A549 (cell line): Measurements from ENCODE around the gene HIGD1B. TPM values are rescaled to one million over a fixed set of nuclear protein-coding genes. Genes with fewer than 3 reads are reported as not detected.
A peak's percentile ranks its signal among the peaks of the same experiment; 100 is the strongest.

Experiments used
- BHLHE40 ChIP-seq: IDR thresholded peaks from 2 replicates; pipeline ENCODE4 v1.6.1; 2012; ENCODE audit warnings: low read depth, low read length, inconsistent platforms
- CBX8 ChIP-seq: fragments of 200-600 bp; sonication (generic); IDR thresholded peaks from 2 replicates; pipeline ENCODE4 v1.6.1; 2016
- CHD2 ChIP-seq: fragments of 150-350 bp; IDR thresholded peaks from 2 replicates; pipeline ENCODE4 v1.6.1; 2014; ENCODE audit warnings: low read length; ENCODE audit not compliant: partially characterized antibody
- EHF ChIP-seq: fragments of 250-450 bp; sonication (Bioruptor Pico); IDR thresholded peaks from 2 replicates; pipeline ENCODE4 v1.5.0; 2020; ENCODE audit warnings: mild to moderate bottlenecking
- ESRRA ChIP-seq: fragments of 150-350 bp; IDR thresholded peaks from 2 replicates; pipeline ENCODE4 v1.6.1; 2014; ENCODE audit warnings: mild to moderate bottlenecking, low read length, borderline replicate concordance
- FOSB ChIP-seq: fragments of 250-450 bp; sonication (Bioruptor Pico); IDR thresholded peaks from 2 replicates; pipeline ENCODE4 v1.5.0; 2020; ENCODE audit warnings: mild to moderate bottlenecking, moderate library complexity
- FOSL2 ChIP-seq, 2 experiments: fragments of 450-650 bp in 1 of 2; fragments of >200 bp in 1 of 2; sonication (Bioruptor Twin) in 1 of 2; formaldehyde crosslinking; IDR thresholded peaks; 2 replicates each; pipeline versions ENCODE4 v1.5.0 to v1.6.1; 2016 to 2020; ENCODE audit warnings: mild to moderate bottlenecking in 1 of 2, moderate library complexity in 1 of 2
- FOXS1 ChIP-seq: fragments of 250-450 bp; sonication (Bioruptor Pico); IDR thresholded peaks from 2 replicates; pipeline ENCODE4 v1.5.0; 2020; ENCODE audit warnings: mild to moderate bottlenecking, moderate library complexity
- GATA3 ChIP-seq: IDR thresholded peaks from 2 replicates; pipeline ENCODE4 v1.6.1; 2012; ENCODE audit warnings: borderline replicate concordance
- HDAC2 ChIP-seq: fragments of 200-600 bp; sonication (generic); IDR thresholded peaks from 2 replicates; pipeline ENCODE4 v1.6.1; 2016
- HEYL ChIP-seq: fragments of 250-450 bp; sonication (Bioruptor Pico); IDR thresholded peaks from 2 replicates; pipeline ENCODE4 v1.8.0; 2021; ENCODE audit warnings: mild to moderate bottlenecking, moderate library complexity
- HMGXB4 ChIP-seq: fragments of 250-450 bp; sonication (Bioruptor Pico); IDR thresholded peaks from 2 replicates; pipeline ENCODE4 v1.5.0; 2021; ENCODE audit warnings: mild to moderate bottlenecking, moderate library complexity, borderline replicate concordance
- HOXA7 ChIP-seq: fragments of 250-450 bp; sonication (Bioruptor Pico); IDR thresholded peaks from 2 replicates; pipeline ENCODE4 v1.5.0; 2020; ENCODE audit warnings: mild to moderate bottlenecking, moderate library complexity
- HOXB13 ChIP-seq: fragments of 250-450 bp; sonication (Bioruptor Pico); IDR thresholded peaks from 2 replicates; pipeline ENCODE4 v1.5.0; 2020; ENCODE audit warnings: low read depth, mild to moderate bottlenecking, moderate library complexity
- HOXB5 ChIP-seq: fragments of 250-450 bp; sonication (Bioruptor Pico); IDR thresholded peaks from 2 replicates; pipeline ENCODE4 v1.5.0; 2020; ENCODE audit warnings: mild to moderate bottlenecking, moderate library complexity
- JUNB ChIP-seq: fragments of >200 bp; sonication (Bioruptor Twin); formaldehyde crosslinking; IDR thresholded peaks from 2 replicates; pipeline ENCODE4 v1.6.1; 2016
- MAFK ChIP-seq: fragments of 450-650 bp; IDR thresholded peaks from 2 replicates; pipeline ENCODE4 v1.6.1; 2014; ENCODE audit not compliant: partially characterized antibody
- MAX ChIP-seq: IDR thresholded peaks from 2 replicates; pipeline ENCODE4 v1.6.1; 2012
- MYC ChIP-seq: IDR thresholded peaks from 2 replicates; pipeline ENCODE4 v1.6.1; 2012; ENCODE audit warnings: mild to moderate bottlenecking, inconsistent platforms, low read length, improper control_type of control experiment, borderline replicate concordance
- NFE2L2 ChIP-seq: fragments of 150-350 bp; conservative IDR thresholded peaks from 2 replicates; pipeline ENCODE4 v1.6.1; 2014; ENCODE audit warnings: low read length
- NPAS2 ChIP-seq: fragments of 250-450 bp; sonication (Bioruptor Pico); IDR thresholded peaks from 2 replicates; pipeline ENCODE4 v1.8.0; 2022; ENCODE audit warnings: mild to moderate bottlenecking, moderate library complexity, borderline replicate concordance
- PHF8 ChIP-seq: fragments of 200-600 bp; sonication (generic); IDR thresholded peaks from 2 replicates; pipeline ENCODE4 v1.6.1; 2016; ENCODE audit warnings: low read depth, mild to moderate bottlenecking, antibody characterized with exemption, moderate library complexity, borderline replicate concordance
- POLR2AphosphoS2 ChIP-seq: conservative IDR thresholded peaks from 2 replicates; pipeline ENCODE4 v1.6.1; 2012; ENCODE audit warnings: low read length, improper control_type of control experiment, inconsistent platforms
- RAD21 ChIP-seq, 2 experiments: fragments of >200 bp in 1 of 2; sonication (Bioruptor Twin) in 1 of 2; formaldehyde crosslinking in 1 of 2; IDR thresholded peaks in 1 of 2; conservative IDR thresholded peaks in 1 of 2; 2 replicates in 1 of 2; 3 replicates in 1 of 2; pipeline ENCODE4 v1.6.1; 2012 to 2018; ENCODE audit warnings: inconsistent platforms in 1 of 2
- RCOR1 ChIP-seq: fragments of 150-350 bp; IDR thresholded peaks from 2 replicates; pipeline ENCODE4 v1.6.1; 2014; ENCODE audit warnings: antibody characterized with exemption, low read length, low read depth
- RFX5 ChIP-seq: fragments of 450-650 bp; IDR thresholded peaks from 2 replicates; pipeline ENCODE4 v1.7.1; 2014; ENCODE audit warnings: antibody characterized with exemption, mild to moderate bottlenecking, moderate library complexity
- RNF2 ChIP-seq: fragments of 200-600 bp; sonication (generic); IDR thresholded peaks from 2 replicates; pipeline ENCODE4 v1.6.1; 2016; ENCODE audit warnings: low read depth, mild to moderate bottlenecking, antibody characterized with exemption, moderate library complexity, borderline replicate concordance
- SMC3 ChIP-seq: fragments of >200 bp; sonication (Bioruptor Twin); formaldehyde crosslinking; IDR thresholded peaks from 3 replicates; pipeline ENCODE4 v1.6.1; 2018; ENCODE audit warnings: inconsistent platforms
- SREBF2 ChIP-seq: fragments of 450-650 bp; IDR thresholded peaks from 2 replicates; pipeline ENCODE4 v1.6.1; 2014; ENCODE audit warnings: mild to moderate bottlenecking, moderate library complexity
- TFCP2L1 ChIP-seq: fragments of 250-450 bp; sonication (Bioruptor Pico); IDR thresholded peaks from 2 replicates; pipeline ENCODE4 v1.5.0; 2021; ENCODE audit warnings: mild to moderate bottlenecking
- TP53 ChIP-seq: fragments of 250-450 bp; sonication (Bioruptor Pico); IDR thresholded peaks from 2 replicates; pipeline ENCODE4 v1.5.0; 2021; ENCODE audit warnings: mild to moderate bottlenecking, moderate library complexity
- USF2 ChIP-seq: fragments of 450-650 bp; IDR thresholded peaks from 2 replicates; pipeline ENCODE4 v1.6.1; 2014; ENCODE audit warnings: antibody characterized with exemption
- ZC3H11A ChIP-seq: fragments of 450-650 bp; IDR thresholded peaks from 2 replicates; pipeline ENCODE4 v1.6.1; 2014; ENCODE audit warnings: antibody characterized with exemption, mild to moderate bottlenecking
- ZFP36 ChIP-seq: fragments of 450-650 bp; IDR thresholded peaks from 2 replicates; pipeline ENCODE4 v1.6.1; 2014; ENCODE audit warnings: borderline replicate concordance; ENCODE audit not compliant: partially characterized antibody
- ZNF302 ChIP-seq: fragments of 250-450 bp; sonication (Bioruptor Pico); IDR thresholded peaks from 2 replicates; pipeline ENCODE4 v1.9.0; 2021; ENCODE audit warnings: inconsistent platforms, mild to moderate bottlenecking, moderate library complexity
- ZSCAN20 ChIP-seq: fragments of 250-450 bp; sonication (Bioruptor Pico); IDR thresholded peaks from 2 replicates; pipeline ENCODE4 v1.8.0; 2022; ENCODE audit warnings: mild to moderate bottlenecking, moderate library complexity
- polyA plus RNA-seq, 4 experiments: library from polyadenylated mRNA; depleted of rRNA in 3 of 4; stranded (reverse); fragments of >200 nt; fragmentation: RNase III in 1 of 4; extraction: RNeasy Plus Mini Kit Qiagen cat#74134 plus additional on column Dnase treatment in 1 of 4; gene quantifications; 2 replicates in 3 of 4; 3 replicates in 1 of 4; pipeline ENCODE4 v1.2.3, GENCODE V29; 2011 to 2017
- TF ChIP-seq, protein P1 (sequence below): fragments of >200 bp; sonication (Bioruptor Twin); formaldehyde crosslinking; IDR thresholded peaks from 3 replicates; pipeline ENCODE4 v1.5.1; 2016
- TF ChIP-seq, protein P2 (sequence below): fragments of >200 bp; sonication (Bioruptor Twin); formaldehyde crosslinking; IDR thresholded peaks from 3 replicates; pipeline ENCODE4 v1.6.1; 2016

Gene HIGD1B
- polyA plus RNA-seq, 2 of the 4 experiments (the other 2 are of a cell fraction): not detected

GRCh38 chr17:44899074-44899782, 51.5 kb downstream of the HIGD1B start, which contains the start of gene EFTUD2 (continued):
- TF ChIP-seq, protein P1, sequence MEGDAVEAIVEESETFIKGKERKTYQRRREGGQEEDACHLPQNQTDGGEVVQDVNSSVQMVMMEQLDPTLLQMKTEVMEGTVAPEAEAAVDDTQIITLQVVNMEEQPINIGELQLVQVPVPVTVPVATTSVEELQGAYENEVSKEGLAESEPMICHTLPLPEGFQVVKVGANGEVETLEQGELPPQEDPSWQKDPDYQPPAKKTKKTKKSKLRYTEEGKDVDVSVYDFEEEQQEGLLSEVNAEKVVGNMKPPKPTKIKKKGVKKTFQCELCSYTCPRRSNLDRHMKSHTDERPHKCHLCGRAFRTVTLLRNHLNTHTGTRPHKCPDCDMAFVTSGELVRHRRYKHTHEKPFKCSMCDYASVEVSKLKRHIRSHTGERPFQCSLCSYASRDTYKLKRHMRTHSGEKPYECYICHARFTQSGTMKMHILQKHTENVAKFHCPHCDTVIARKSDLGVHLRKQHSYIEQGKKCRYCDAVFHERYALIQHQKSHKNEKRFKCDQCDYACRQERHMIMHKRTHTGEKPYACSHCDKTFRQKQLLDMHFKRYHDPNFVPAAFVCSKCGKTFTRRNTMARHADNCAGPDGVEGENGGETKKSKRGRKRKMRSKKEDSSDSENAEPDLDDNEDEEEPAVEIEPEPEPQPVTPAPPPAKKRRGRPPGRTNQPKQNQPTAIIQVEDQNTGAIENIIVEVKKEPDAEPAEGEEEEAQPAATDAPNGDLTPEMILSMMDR: no peak
- TF ChIP-seq MAX: peak; percentile 99
- TF ChIP-seq BHLHE40: no peak
- TF ChIP-seq NPAS2 (CRISPR knock-in tag): no peak
- TF ChIP-seq TP53 (CRISPR knock-in tag): peak; percentile 90
- TF ChIP-seq, protein P2, sequence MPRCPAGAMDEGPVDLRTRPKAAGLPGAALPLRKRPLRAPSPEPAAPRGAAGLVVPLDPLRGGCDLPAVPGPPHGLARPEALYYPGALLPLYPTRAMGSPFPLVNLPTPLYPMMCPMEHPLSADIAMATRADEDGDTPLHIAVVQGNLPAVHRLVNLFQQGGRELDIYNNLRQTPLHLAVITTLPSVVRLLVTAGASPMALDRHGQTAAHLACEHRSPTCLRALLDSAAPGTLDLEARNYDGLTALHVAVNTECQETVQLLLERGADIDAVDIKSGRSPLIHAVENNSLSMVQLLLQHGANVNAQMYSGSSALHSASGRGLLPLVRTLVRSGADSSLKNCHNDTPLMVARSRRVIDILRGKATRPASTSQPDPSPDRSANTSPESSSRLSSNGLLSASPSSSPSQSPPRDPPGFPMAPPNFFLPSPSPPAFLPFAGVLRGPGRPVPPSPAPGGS: peak; percentile 71; the same call in 1 of the 3 replicates
- no peak; the same call in 1 of the 2 replicates for TF ChIP-seq HMGXB4
- TF ChIP-seq JUNB: no peak; the same call in 1 of the 2 replicates
- TF ChIP-seq HOXB5 (CRISPR knock-in tag): peak; percentile 79; the same call in 1 of the 2 replicates
- TF ChIP-seq FOSL2 (IDR thresholded peaks at IDR 0.05): no peak
- no peak; the same call in 1 of the 2 replicates for TF ChIP-seq FOSL2 (CRISPR knock-in tag; IDR thresholded peaks at IDR 0.05)
- peak; percentile 19 for TF ChIP-seq CHD2
- TF ChIP-seq ZNF302 (CRISPR knock-in tag): no peak
- peak; percentile 96 for TF ChIP-seq PHF8
- TF ChIP-seq CBX8: no peak
- no peak for TF ChIP-seq ZC3H11A
- TF ChIP-seq EHF (CRISPR knock-in tag): no peak
- TF ChIP-seq RCOR1: 0 out of 2 replicates have a peak, but pooled peaks have one; percentile 15
- TF ChIP-seq HDAC2: no peak
- peak; percentile 42; the same call in 1 of the 2 replicates for TF ChIP-seq GATA3
- peak; percentile 18; the same call in 1 of the 3 replicates for TF ChIP-seq SMC3
- TF ChIP-seq FOXS1 (CRISPR knock-in tag): no peak
- TF ChIP-seq FOSB (CRISPR knock-in tag): no peak; the same call in 1 of the 2 replicates
- no peak for TF ChIP-seq HEYL (CRISPR knock-in tag)
- TF ChIP-seq MYC: peak; percentile 76; the same call in 1 of the 2 replicates
- TF ChIP-seq SREBF2: no peak
- peak; percentile 53; the same call in 1 of the 2 replicates for TF ChIP-seq TFCP2L1 (CRISPR knock-in tag)
- TF ChIP-seq ZSCAN20 (CRISPR knock-in tag): no peak
- TF ChIP-seq MAFK: no peak
- TF ChIP-seq POLR2AphosphoS2: no peak
- peak; percentile 53; the same call in 1 of the 2 replicates for TF ChIP-seq HOXB13 (CRISPR knock-in tag)
- 0 out of 2 replicates have a peak, but pooled peaks have one; percentile 50 for TF ChIP-seq HOXA7 (CRISPR knock-in tag)
- TF ChIP-seq USF2: peak; percentile 97
- TF ChIP-seq RNF2: no peak
- TF ChIP-seq NFE2L2: no peak
- no peak for TF ChIP-seq ZFP36
- no peak for TF ChIP-seq ESRRA
- TF ChIP-seq RAD21 (conservative IDR thresholded peaks at IDR 0.05 in 1 of 2, IDR thresholded peaks at IDR 0.05 in 1 of 2): peak in 1 of 2 experiments; percentile 18; a peak in 2 of 5 replicates
- 0 out of 2 replicates have a peak, but pooled peaks have one; percentile 59 for TF ChIP-seq RFX5
